HEK293 (cell line): Measurements from ENCODE around the gene TXNIP.

Source experiments
- CTCF ChIA-PET: fragments of 350-600 bp; formaldehyde crosslinking; extraction: SDS; loops from one replicate; lab custom pipeline; 2021; ENCODE audit warnings: antibody characterized with exemption; lab: Yijun Ruan, JAX
- POLR2A ChIA-PET: fragments of 300-600 bp; formaldehyde crosslinking; extraction: SDS; loops from one replicate; lab custom pipeline; 2020; ENCODE audit warnings: antibody characterized with exemption, inconsistent platforms; lab: Yijun Ruan, JAX
- H3K27ac ChIP-seq: fragments of 200-500 bp; sonication (Bioruptor generic); 2 replicates; pipeline ENCODE4 v1.5.1; 2014; ENCODE audit warnings: low read depth, low read length, control low read depth, inconsistent platforms; ENCODE audit errors: extremely low read depth
- H3K36me3 ChIP-seq, 2 experiments: fragments of 200-500 bp in 1 of 2; sonication (Bioruptor generic) in 1 of 2; 1 replicate in 1 of 2; 2 replicates in 1 of 2; pipeline ENCODE4 v1.5.1; 2014 to 2017; ENCODE audit warnings: inconsistent platforms in 2 of 2, low read length in 2 of 2; ENCODE audit not compliant: control insufficient read depth in 2 of 2, insufficient read depth in 1 of 2
- H3K4me1 ChIP-seq: fragments of 200-500 bp; sonication (Bioruptor generic); 2 replicates; pipeline ENCODE4 v1.5.1; 2014; ENCODE audit warnings: mild to moderate bottlenecking, low read length, inconsistent platforms; ENCODE audit not compliant: control insufficient read depth, insufficient read depth
- H3K4me3 ChIP-seq: 2 replicates; pipeline ENCODE4 v1.5.1; 2011; ENCODE audit warnings: low read depth, mild to moderate bottlenecking, control low read depth, low read length, moderate library complexity
- H3K9me3 ChIP-seq: fragments of 200-500 bp; sonication (Bioruptor generic); 2 replicates; pipeline ENCODE4 v1.5.1; 2014; ENCODE audit warnings: low read depth, low read length, inconsistent platforms; ENCODE audit not compliant: control insufficient read depth, insufficient read depth
- GLIS1 ChIP-seq: fragments of 450-650 bp; formaldehyde crosslinking; IDR thresholded peaks from 2 replicates; pipeline ENCODE4 v1.5.1; 2016; ENCODE audit warnings: missing biosample characterization, missing genetic modification characterization
- SETDB1 ChIP-seq: IDR thresholded peaks from one replicate; pipeline ENCODE4 v1.6.1; 2017; ENCODE audit warnings: mild to moderate bottlenecking, low read length, moderate library complexity, mixed read lengths; ENCODE audit not compliant: insufficient read length
- SP2 ChIP-seq: fragments of 450-650 bp; formaldehyde crosslinking; IDR thresholded peaks from 2 replicates; pipeline ENCODE4 v1.5.1; 2016; ENCODE audit warnings: missing biosample characterization, missing genetic modification characterization
- SP7 ChIP-seq: fragments of 450-650 bp; formaldehyde crosslinking; IDR thresholded peaks from 2 replicates; pipeline ENCODE4 v1.5.1; 2016; ENCODE audit warnings: missing biosample characterization, missing genetic modification characterization
- ZFP37 ChIP-seq: fragments of 450-650 bp; formaldehyde crosslinking; IDR thresholded peaks from 2 replicates; pipeline ENCODE4 v1.5.1; 2016; ENCODE audit warnings: missing biosample characterization, missing genetic modification characterization
- ZIC2 ChIP-seq: fragments of 450-650 bp; formaldehyde crosslinking; IDR thresholded peaks from 2 replicates; pipeline ENCODE4 v1.5.1; 2016; ENCODE audit warnings: missing biosample characterization, missing genetic modification characterization
- ZNF174 ChIP-seq: fragments of 450-650 bp; formaldehyde crosslinking; IDR thresholded peaks from 2 replicates; pipeline ENCODE4 v1.5.0; 2017; ENCODE audit warnings: missing biosample characterization, mild to moderate bottlenecking, missing genetic modification characterization
- ZNF184 ChIP-seq: fragments of 450-650 bp; IDR thresholded peaks from 2 replicates; pipeline ENCODE4 v1.5.1; 2018; ENCODE audit warnings: missing biosample characterization, mild to moderate bottlenecking, missing genetic modification characterization
- ZNF280D ChIP-seq: fragments of 450-650 bp; formaldehyde crosslinking; IDR thresholded peaks from 2 replicates; pipeline ENCODE4 v1.5.1; 2016; ENCODE audit warnings: missing biosample characterization, missing genetic modification characterization
- ZNF335 ChIP-seq: fragments of 450-650 bp; formaldehyde crosslinking; conservative IDR thresholded peaks from 2 replicates; pipeline ENCODE4 v1.5.1; 2016; ENCODE audit warnings: missing biosample characterization, missing genetic modification characterization
- ZNF366 ChIP-seq: fragments of 450-650 bp; formaldehyde crosslinking; conservative IDR thresholded peaks from 2 replicates; pipeline ENCODE4 v1.5.1; 2016; ENCODE audit warnings: missing biosample characterization, missing genetic modification characterization
- ZNF37A ChIP-seq: fragments of 450-650 bp; IDR thresholded peaks from 2 replicates; pipeline ENCODE4 v1.5.1; 2018; ENCODE audit warnings: missing biosample characterization, missing genetic modification characterization
- ZNF48 ChIP-seq: fragments of 450-650 bp; formaldehyde crosslinking; IDR thresholded peaks from 2 replicates; pipeline ENCODE4 v1.5.1; 2016; ENCODE audit warnings: missing biosample characterization, missing genetic modification characterization
- ZNF837 ChIP-seq: fragments of 450-650 bp; formaldehyde crosslinking; IDR thresholded peaks from 2 replicates; pipeline ENCODE4 v1.5.1; 2016; ENCODE audit warnings: missing biosample characterization, missing genetic modification characterization
- TF ChIP-seq, protein P1 (sequence below): fragments of 450-650 bp; formaldehyde crosslinking; IDR thresholded peaks from 2 replicates; pipeline ENCODE4 v1.5.1; 2016; ENCODE audit warnings: missing biosample characterization, missing genetic modification characterization, low read depth
- TF ChIP-seq, protein P2 (sequence below): fragments of 450-650 bp; IDR thresholded peaks from 2 replicates; pipeline ENCODE4 v1.5.1; 2018; ENCODE audit warnings: missing biosample characterization, mild to moderate bottlenecking, missing genetic modification characterization
- TF ChIP-seq, protein P3 (sequence below): fragments of 450-650 bp; formaldehyde crosslinking; conservative IDR thresholded peaks from 2 replicates; pipeline ENCODE4 v1.5.1; 2016; ENCODE audit warnings: low read depth, missing biosample characterization, missing genetic modification characterization
- TF ChIP-seq, protein P4 (sequence below): fragments of 450-650 bp; formaldehyde crosslinking; IDR thresholded peaks from 2 replicates; pipeline ENCODE4 v1.5.1; 2016; ENCODE audit warnings: missing biosample characterization, missing genetic modification characterization

The TXNIP gene

DNA sequence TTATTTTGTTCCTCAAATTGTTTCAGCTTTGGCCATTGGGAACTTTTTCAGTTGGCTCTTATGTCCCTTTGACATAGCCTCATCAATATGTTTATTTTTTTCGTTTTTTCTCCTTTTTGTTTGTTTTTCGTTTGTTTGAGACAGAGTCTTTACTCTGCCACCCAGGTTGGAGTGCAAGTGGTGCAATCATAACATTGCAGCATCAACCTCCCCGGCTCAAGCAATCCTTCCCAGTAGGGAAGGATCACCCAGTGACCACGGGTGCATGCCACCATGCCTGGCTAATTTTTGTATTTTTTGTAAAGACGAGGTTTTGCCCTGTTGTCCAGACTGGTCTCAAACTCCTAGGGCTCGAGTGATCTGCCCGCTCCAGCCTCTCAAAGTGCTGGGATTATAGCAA lies 23.8 kb downstream of the TXNIP start:
- Histone ChIP-seq H3K27ac (no peak overlapping the region), H3K36me3 (no peaks in the 10 kb centered on the region)
- TF ChIP-seq GLIS1 (tag by site-specific recombination) (peak; percentile 80), SP2 (tag by site-specific recombination) (no peak), ZNF184 (tag by site-specific recombination) (no peak), ZIC2 (tag by site-specific recombination) (0 out of 2 replicates have a peak, but pooled peaks have one; percentile 8)
- TF ChIP-seq, all 188 proteins: peak for 2
- ChIA-PET POLR2A (interaction anchor here (1.1 kb wide), 1 partner anchor 8 kb away, joined by 6 read pairs; the partner anchor contains the start of genes ANKRD34A and POLR3GL), CTCF (interaction anchor here (0.9 to 1.5 kb wide), 4 partner anchors 34 to 92 kb away, joined by 3 to 7 read pairs (median 4); no protein-coding TSS in a partner anchor)
- Histone ChIP-seq H3K4me3 (no peak overlapping the region), H3K9me3 (no peaks in the 10 kb centered on the region), H3K4me1 (no peaks in the 10 kb centered on the region)

DNA sequence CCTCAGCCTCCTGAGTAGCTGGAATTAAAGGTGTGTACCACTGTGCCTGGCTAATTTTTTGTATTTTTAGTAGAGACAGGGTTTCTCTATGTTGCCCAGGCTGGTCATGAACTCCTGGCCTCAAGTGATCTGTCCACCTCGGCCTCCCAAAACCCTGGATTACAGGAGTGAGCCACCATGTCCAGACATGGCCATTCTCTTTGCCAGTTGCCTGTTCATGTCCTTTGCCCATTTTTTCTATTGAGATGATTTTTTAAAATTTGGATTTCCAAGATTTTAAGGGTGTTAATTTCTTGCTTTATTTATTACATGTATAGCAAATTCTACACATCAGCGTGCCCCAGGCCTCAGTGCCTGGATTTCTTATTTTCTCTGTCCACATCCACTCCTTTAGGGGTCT lies 29.1 kb downstream of the TXNIP start:
- Histone ChIP-seq H3K9me3 (no peaks in the 10 kb centered on the region), H3K4me3 (no peak overlapping the region), H3K36me3 (no peaks in the 10 kb centered on the region), H3K27ac (no peak overlapping the region), H3K4me1 (peaks cover 2% of the 10 kb centered on the region; the same call in 1 of the 2 replicates)
- TF ChIP-seq ZNF280D (tag by site-specific recombination) (peak; percentile 86), SETDB1 (peak; percentile 69), ZNF184 (tag by site-specific recombination) (0 out of 2 replicates have a peak, but pooled peaks have one; percentile 11)
- TF ChIP-seq, protein P1, sequence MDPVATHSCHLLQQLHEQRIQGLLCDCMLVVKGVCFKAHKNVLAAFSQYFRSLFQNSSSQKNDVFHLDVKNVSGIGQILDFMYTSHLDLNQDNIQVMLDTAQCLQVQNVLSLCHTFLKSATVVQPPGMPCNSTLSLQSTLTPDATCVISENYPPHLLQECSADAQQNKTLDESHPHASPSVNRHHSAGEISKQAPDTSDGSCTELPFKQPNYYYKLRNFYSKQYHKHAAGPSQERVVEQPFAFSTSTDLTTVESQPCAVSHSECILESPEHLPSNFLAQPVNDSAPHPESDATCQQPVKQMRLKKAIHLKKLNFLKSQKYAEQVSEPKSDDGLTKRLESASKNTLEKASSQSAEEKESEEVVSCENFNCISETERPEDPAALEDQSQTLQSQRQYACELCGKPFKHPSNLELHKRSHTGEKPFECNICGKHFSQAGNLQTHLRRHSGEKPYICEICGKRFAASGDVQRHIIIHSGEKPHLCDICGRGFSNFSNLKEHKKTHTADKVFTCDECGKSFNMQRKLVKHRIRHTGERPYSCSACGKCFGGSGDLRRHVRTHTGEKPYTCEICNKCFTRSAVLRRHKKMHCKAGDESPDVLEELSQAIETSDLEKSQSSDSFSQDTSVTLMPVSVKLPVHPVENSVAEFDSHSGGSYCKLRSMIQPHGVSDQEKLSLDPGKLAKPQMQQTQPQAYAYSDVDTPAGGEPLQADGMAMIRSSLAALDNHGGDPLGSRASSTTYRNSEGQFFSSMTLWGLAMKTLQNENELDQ (tag by site-specific recombination): no peak
- TF ChIP-seq, protein P2, sequence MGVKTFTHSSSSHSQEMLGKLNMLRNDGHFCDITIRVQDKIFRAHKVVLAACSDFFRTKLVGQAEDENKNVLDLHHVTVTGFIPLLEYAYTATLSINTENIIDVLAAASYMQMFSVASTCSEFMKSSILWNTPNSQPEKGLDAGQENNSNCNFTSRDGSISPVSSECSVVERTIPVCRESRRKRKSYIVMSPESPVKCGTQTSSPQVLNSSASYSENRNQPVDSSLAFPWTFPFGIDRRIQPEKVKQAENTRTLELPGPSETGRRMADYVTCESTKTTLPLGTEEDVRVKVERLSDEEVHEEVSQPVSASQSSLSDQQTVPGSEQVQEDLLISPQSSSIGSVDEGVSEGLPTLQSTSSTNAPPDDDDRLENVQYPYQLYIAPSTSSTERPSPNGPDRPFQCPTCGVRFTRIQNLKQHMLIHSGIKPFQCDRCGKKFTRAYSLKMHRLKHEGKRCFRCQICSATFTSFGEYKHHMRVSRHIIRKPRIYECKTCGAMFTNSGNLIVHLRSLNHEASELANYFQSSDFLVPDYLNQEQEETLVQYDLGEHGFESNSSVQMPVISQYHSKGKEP (tag by site-specific recombination): no peak
- POLR2A ChIA-PET: interaction anchor here (0.7 kb wide), 1 partner anchor 72 kb away, joined by 3 read pairs; no protein-coding TSS in a partner anchor
- CTCF ChIA-PET: interaction anchor here (0.7 to 5.0 kb wide), 4 partner anchors 10 to 268 kb away, joined by 3 to 43 read pairs (median 3); no protein-coding TSS in a partner anchor

DNA sequence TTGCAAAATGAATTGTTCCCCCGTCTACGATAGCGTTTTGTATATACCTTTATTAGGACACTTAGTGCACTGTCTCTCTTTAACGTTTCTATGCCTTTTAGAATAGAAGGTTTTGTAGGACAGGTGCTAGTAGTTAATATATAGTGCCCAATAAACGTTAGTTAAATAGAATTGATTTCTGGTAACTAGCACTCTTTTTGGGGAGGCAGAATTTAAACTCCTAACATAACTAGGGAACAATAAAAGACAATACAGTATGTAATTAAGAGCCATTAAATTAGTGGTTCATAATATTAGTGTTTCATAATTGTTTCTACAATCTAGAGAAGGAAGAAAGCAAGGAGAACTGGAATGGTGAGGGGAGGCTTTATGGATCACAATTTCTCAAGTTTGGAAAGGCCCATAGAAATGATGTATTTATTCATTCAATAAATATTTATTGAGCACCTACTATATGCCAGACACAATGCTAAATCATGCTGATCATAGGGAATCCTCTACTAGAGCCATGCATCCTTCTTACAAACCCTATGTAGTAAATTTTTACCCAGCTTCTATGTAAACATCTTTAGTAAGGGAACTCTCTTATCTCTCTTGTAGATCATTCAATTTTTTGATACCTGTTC lies 31.1 kb downstream of the TXNIP start:
- Histone ChIP-seq H3K9me3 (no peaks in the 10 kb centered on the region), H3K4me3 (peak overlapping the region; percentile 70), H3K4me1 (peaks cover 9% of the 10 kb centered on the region), H3K27ac (no peak overlapping the region), H3K36me3 (no peaks in the 10 kb centered on the region)
- ChIA-PET CTCF (interaction anchor here (0.8 to 5.0 kb wide), 5 partner anchors 12 to 74 kb away, joined by 3 to 43 read pairs (median 6); no protein-coding TSS in a partner anchor), POLR2A (interaction anchor here (0.7 to 4.1 kb wide), 12 partner anchors 8 to 141 kb away, joined by 3 to 39 read pairs (median 6); partner anchors contain the start of genes PIAS3, POLR3C, RBM8A and RNF115)
- TF ChIP-seq ZFP37 (tag by site-specific recombination): no peak
- no peak for TF ChIP-seq ZNF837 (tag by site-specific recombination)
- TF ChIP-seq ZNF174: no peak
- TF ChIP-seq, protein P3, sequence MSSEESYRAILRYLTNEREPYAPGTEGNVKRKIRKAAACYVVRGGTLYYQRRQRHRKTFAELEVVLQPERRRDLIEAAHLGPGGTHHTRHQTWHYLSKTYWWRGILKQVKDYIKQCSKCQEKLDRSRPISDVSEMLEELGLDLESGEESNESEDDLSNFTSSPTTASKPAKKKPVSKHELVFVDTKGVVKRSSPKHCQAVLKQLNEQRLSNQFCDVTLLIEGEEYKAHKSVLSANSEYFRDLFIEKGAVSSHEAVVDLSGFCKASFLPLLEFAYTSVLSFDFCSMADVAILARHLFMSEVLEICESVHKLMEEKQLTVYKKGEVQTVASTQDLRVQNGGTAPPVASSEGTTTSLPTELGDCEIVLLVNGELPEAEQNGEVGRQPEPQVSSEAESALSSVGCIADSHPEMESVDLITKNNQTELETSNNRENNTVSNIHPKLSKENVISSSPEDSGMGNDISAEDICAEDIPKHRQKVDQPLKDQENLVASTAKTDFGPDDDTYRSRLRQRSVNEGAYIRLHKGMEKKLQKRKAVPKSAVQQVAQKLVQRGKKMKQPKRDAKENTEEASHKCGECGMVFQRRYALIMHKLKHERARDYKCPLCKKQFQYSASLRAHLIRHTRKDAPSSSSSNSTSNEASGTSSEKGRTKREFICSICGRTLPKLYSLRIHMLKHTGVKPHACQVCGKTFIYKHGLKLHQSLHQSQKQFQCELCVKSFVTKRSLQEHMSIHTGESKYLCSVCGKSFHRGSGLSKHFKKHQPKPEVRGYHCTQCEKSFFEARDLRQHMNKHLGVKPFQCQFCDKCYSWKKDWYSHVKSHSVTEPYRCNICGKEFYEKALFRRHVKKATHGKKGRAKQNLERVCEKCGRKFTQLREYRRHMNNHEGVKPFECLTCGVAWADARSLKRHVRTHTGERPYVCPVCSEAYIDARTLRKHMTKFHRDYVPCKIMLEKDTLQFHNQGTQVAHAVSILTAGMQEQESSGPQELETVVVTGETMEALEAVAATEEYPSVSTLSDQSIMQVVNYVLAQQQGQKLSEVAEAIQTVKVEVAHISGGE (tag by site-specific recombination): no peak
- no peak for TF ChIP-seq ZNF366
- TF ChIP-seq ZNF37A (tag by site-specific recombination): no peak
- no peak for TF ChIP-seq ZNF48
- TF ChIP-seq, protein P4, sequence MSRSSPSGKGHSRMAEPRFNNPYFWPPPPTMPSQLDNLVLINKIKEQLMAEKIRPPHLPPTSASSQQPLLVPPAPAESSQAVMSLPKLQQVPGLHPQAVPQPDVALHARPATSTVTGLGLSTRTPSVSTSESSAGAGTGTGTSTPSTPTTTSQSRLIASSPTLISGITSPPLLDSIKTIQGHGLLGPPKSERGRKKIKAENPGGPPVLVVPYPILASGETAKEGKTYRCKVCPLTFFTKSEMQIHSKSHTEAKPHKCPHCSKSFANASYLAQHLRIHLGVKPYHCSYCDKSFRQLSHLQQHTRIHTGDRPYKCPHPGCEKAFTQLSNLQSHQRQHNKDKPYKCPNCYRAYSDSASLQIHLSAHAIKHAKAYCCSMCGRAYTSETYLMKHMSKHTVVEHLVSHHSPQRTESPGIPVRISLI (tag by site-specific recombination): no peak
- no peak for TF ChIP-seq SP7 (tag by site-specific recombination)
- peak; percentile 50 for TF ChIP-seq ZNF335 (tag by site-specific recombination)
